Left lobe of liver (tissue), 1 donor: ENCODE data around the gene DDX56. TPM values are rescaled to one million over a fixed set of nuclear protein-coding genes. Genes with fewer than 3 reads are reported as not detected.

Experiments
- total RNA-seq: library from RNA; stranded (reverse); gene quantifications from one replicate; pipeline ENCODE4 v1.2.1, GENCODE V29; 2021
- donor health status: DM: no; HTN: yes; CAD: no.

DDX56 gene
- total RNA-seq, 1 donor from 2014 or later, result 32.9 TPM

Other genes starting within 250 kb of the DDX56 start
- 5.0 TPM for gene CAMK2B, start 248.3 kb downstream of the DDX56 start, total RNA-seq
- 47.1 TPM for gene NUDCD3, start 83.2 kb downstream of the DDX56 start, total RNA-seq
- gene NPC1L1, start 32.6 kb downstream of the DDX56 start, total RNA-seq, result 21.1 TPM
- 45.5 TPM for gene TMED4, start 8.3 kb upstream of the DDX56 start, total RNA-seq
- 50.9 TPM for gene OGDH, start 32.7 kb upstream of the DDX56 start, total RNA-seq
- gene ZMIZ2, start 174.9 kb upstream of the DDX56 start, total RNA-seq, result 37.5 TPM
- gene PPIA, start 222.8 kb upstream of the DDX56 start, total RNA-seq, result 532 TPM